Measurements from ENCODE around the gene CAMTA1.

Gene CAMTA1

GRCh38 chr1:7253988-7254587 lies 468.8 kb downstream of the CAMTA1 start:
- WGBS, 2 experiments: 91 to 92% methylated on average over 11 of the region's 11 CpGs
- H3K36me3 ChIP-seq (ENCODE audit: control insufficient read depth, insufficient read depth, low read length): no peaks in the 10 kb centered on the region
- no peaks in the 10 kb centered on the region for H3K27me3 ChIP-seq (ENCODE audit: control insufficient read depth, insufficient read depth, low read length, poor library complexity, severe bottlenecking)
- H3K9me3 ChIP-seq (ENCODE audit: control insufficient read depth, low read length): no peaks in the 10 kb centered on the region
- H3K4me1 ChIP-seq (ENCODE audit: control insufficient read depth, insufficient read depth, low read length): peaks cover 22% of the 10 kb centered on the region
- H3K4me3 ChIP-seq (ENCODE audit: insufficient read depth, low read depth, low read length): no peak overlapping the region
- no peak overlapping the region for H3K27ac ChIP-seq (ENCODE audit: insufficient read depth, low read depth, low read length, poor library complexity, severe bottlenecking)

- Histone ChIP-seq H3K9me3 (ENCODE audit: control insufficient read depth, low read length) (no peaks in the 10 kb centered on the region), H3K27me3 (ENCODE audit: control insufficient read depth, insufficient read depth, low read length, poor library complexity, severe bottlenecking) (no peaks in the 10 kb centered on the region), H3K36me3 (ENCODE audit: control insufficient read depth, insufficient read depth, low read length) (no peaks in the 10 kb centered on the region), H3K4me1 (ENCODE audit: control insufficient read depth, insufficient read depth, low read length) (peaks cover 22% of the 10 kb centered on the region), H3K4me3 (ENCODE audit: insufficient read depth, low read depth, low read length) (no peak overlapping the region), H3K27ac (ENCODE audit: insufficient read depth, low read depth, low read length, poor library complexity, severe bottlenecking) (no peak overlapping the region)
- WGBS, 2 experiments: 90 to 92% methylated on average over 13 of the region's 13 CpGs
Measured at GRCh38 chr1:7255303-7256058, 470.2 kb downstream of the CAMTA1 start.

- 74 to 77% methylated on average over 7 of the region's 7 CpGs for WGBS, 2 experiments
Measured at GRCh38 chr1:7256526-7256925, 471.3 kb downstream of the CAMTA1 start.

GRCh38 chr1:7257225-7257624 lies 472.0 kb downstream of the CAMTA1 start:
- Histone ChIP-seq H3K27me3 (ENCODE audit: control insufficient read depth, insufficient read depth, low read length, poor library complexity, severe bottlenecking) (no peaks in the 10 kb centered on the region), H3K4me1 (ENCODE audit: control insufficient read depth, insufficient read depth, low read length) (peaks cover 22% of the 10 kb centered on the region), H3K9me3 (ENCODE audit: control insufficient read depth, low read length) (no peaks in the 10 kb centered on the region), H3K4me3 (ENCODE audit: insufficient read depth, low read depth, low read length) (no peak overlapping the region), H3K36me3 (ENCODE audit: control insufficient read depth, insufficient read depth, low read length) (no peaks in the 10 kb centered on the region), H3K27ac (ENCODE audit: insufficient read depth, low read depth, low read length, poor library complexity, severe bottlenecking) (no peak overlapping the region)
- WGBS, 2 experiments: 40 to 58% methylated on average over 10 of the region's 10 CpGs

More at GRCh38 chr1:7256526-7256925, 471.3 kb downstream of the CAMTA1 start:
- Histone ChIP-seq H3K4me1 (ENCODE audit: control insufficient read depth, insufficient read depth, low read length) (peaks cover 22% of the 10 kb centered on the region), H3K27me3 (ENCODE audit: control insufficient read depth, insufficient read depth, low read length, poor library complexity, severe bottlenecking) (no peaks in the 10 kb centered on the region), H3K27ac (ENCODE audit: insufficient read depth, low read depth, low read length, poor library complexity, severe bottlenecking) (no peak overlapping the region), H3K9me3 (ENCODE audit: control insufficient read depth, low read length) (no peaks in the 10 kb centered on the region), H3K4me3 (ENCODE audit: insufficient read depth, low read depth, low read length) (no peak overlapping the region), H3K36me3 (ENCODE audit: control insufficient read depth, insufficient read depth, low read length) (no peaks in the 10 kb centered on the region)

- 94 to 95% methylated on average over 19 of the region's 19 CpGs for WGBS, 2 experiments
- H3K27me3 ChIP-seq (ENCODE audit: control insufficient read depth, insufficient read depth, low read length, poor library complexity, severe bottlenecking): no peaks in the 10 kb centered on the region
- peaks cover 15% of the 10 kb centered on the region for H3K4me1 ChIP-seq (ENCODE audit: control insufficient read depth, insufficient read depth, low read length)
Measured at GRCh38 chr1:7258589-7259135, 473.4 kb downstream of the CAMTA1 start.

GRCh38 chr1:7259955-7260354 lies 474.7 kb downstream of the CAMTA1 start:
- H3K27me3 ChIP-seq (ENCODE audit: control insufficient read depth, insufficient read depth, low read length, poor library complexity, severe bottlenecking): no peaks in the 10 kb centered on the region
- H3K27ac ChIP-seq (ENCODE audit: insufficient read depth, low read depth, low read length, poor library complexity, severe bottlenecking): no peak overlapping the region
- no peaks in the 10 kb centered on the region for H3K36me3 ChIP-seq (ENCODE audit: control insufficient read depth, insufficient read depth, low read length)
- WGBS, 2 experiments: 96 to 98% methylated on average over 4 of the region's 5 CpGs
- no peak overlapping the region for H3K4me3 ChIP-seq (ENCODE audit: insufficient read depth, low read depth, low read length)
- H3K4me1 ChIP-seq (ENCODE audit: control insufficient read depth, insufficient read depth, low read length): peaks cover 15% of the 10 kb centered on the region
- H3K9me3 ChIP-seq (ENCODE audit: control insufficient read depth, low read length): no peaks in the 10 kb centered on the region

More at GRCh38 chr1:7258589-7259135, 473.4 kb downstream of the CAMTA1 start:
- no peak overlapping the region for H3K4me3 ChIP-seq (ENCODE audit: insufficient read depth, low read depth, low read length)
- H3K27ac ChIP-seq (ENCODE audit: insufficient read depth, low read depth, low read length, poor library complexity, severe bottlenecking): no peak overlapping the region
- no peaks in the 10 kb centered on the region for H3K9me3 ChIP-seq (ENCODE audit: control insufficient read depth, low read length)
- no peaks in the 10 kb centered on the region for H3K36me3 ChIP-seq (ENCODE audit: control insufficient read depth, insufficient read depth, low read length)

GRCh38 chr1:7261490-7261889 lies 476.2 kb downstream of the CAMTA1 start:
- no peak overlapping the region for H3K27ac ChIP-seq (ENCODE audit: insufficient read depth, low read depth, low read length, poor library complexity, severe bottlenecking)
- H3K27me3 ChIP-seq (ENCODE audit: control insufficient read depth, insufficient read depth, low read length, poor library complexity, severe bottlenecking): no peaks in the 10 kb centered on the region
- H3K36me3 ChIP-seq (ENCODE audit: control insufficient read depth, insufficient read depth, low read length): no peaks in the 10 kb centered on the region
- no peaks in the 10 kb centered on the region for H3K9me3 ChIP-seq (ENCODE audit: control insufficient read depth, low read length)
- no peak overlapping the region for H3K4me3 ChIP-seq (ENCODE audit: insufficient read depth, low read depth, low read length)
- WGBS, 2 experiments: 89 to 93% methylated on average over 8 of the region's 8 CpGs
- H3K4me1 ChIP-seq (ENCODE audit: control insufficient read depth, insufficient read depth, low read length): peaks cover 15% of the 10 kb centered on the region

- H3K9me3 ChIP-seq (ENCODE audit: control insufficient read depth, low read length): no peaks in the 10 kb centered on the region
- H3K36me3 ChIP-seq (ENCODE audit: control insufficient read depth, insufficient read depth, low read length): no peaks in the 10 kb centered on the region
- peaks cover 4% of the 10 kb centered on the region for H3K4me1 ChIP-seq (ENCODE audit: control insufficient read depth, insufficient read depth, low read length)
- H3K27me3 ChIP-seq (ENCODE audit: control insufficient read depth, insufficient read depth, low read length, poor library complexity, severe bottlenecking): no peaks in the 10 kb centered on the region
- 92 to 93% methylated on average over 6 of the region's 6 CpGs for WGBS, 2 experiments
- no peak overlapping the region for H3K4me3 ChIP-seq (ENCODE audit: insufficient read depth, low read depth, low read length)
- no peak overlapping the region for H3K27ac ChIP-seq (ENCODE audit: insufficient read depth, low read depth, low read length, poor library complexity, severe bottlenecking)
Measured at GRCh38 chr1:7262611-7263010, 477.4 kb downstream of the CAMTA1 start.

GRCh38 chr1:7263021-7263960 lies 478.0 kb downstream of the CAMTA1 start:
- Histone ChIP-seq H3K4me3 (ENCODE audit: insufficient read depth, low read depth, low read length) (no peak overlapping the region), H3K27me3 (ENCODE audit: control insufficient read depth, insufficient read depth, low read length, poor library complexity, severe bottlenecking) (no peaks in the 10 kb centered on the region), H3K27ac (ENCODE audit: insufficient read depth, low read depth, low read length, poor library complexity, severe bottlenecking) (no peak overlapping the region), H3K9me3 (ENCODE audit: control insufficient read depth, low read length) (no peaks in the 10 kb centered on the region), H3K36me3 (ENCODE audit: control insufficient read depth, insufficient read depth, low read length) (no peaks in the 10 kb centered on the region), H3K4me1 (ENCODE audit: control insufficient read depth, insufficient read depth, low read length) (no peaks in the 10 kb centered on the region)
- WGBS, 2 experiments: 82 to 92% methylated on average over 11 to 13 of the region's 13 CpGs
